Measurements from ENCODE around the gene A2M. TPM values are rescaled to one million over a fixed set of nuclear protein-coding genes. Genes with fewer than 3 reads are reported as not detected.
A peak's percentile ranks its signal among the peaks of the same experiment; 100 is the strongest.

A2M gene
- total and polyA plus RNA-seq, 4 donors: 268 to 2,389 (median 1,708) TPM

DNA sequence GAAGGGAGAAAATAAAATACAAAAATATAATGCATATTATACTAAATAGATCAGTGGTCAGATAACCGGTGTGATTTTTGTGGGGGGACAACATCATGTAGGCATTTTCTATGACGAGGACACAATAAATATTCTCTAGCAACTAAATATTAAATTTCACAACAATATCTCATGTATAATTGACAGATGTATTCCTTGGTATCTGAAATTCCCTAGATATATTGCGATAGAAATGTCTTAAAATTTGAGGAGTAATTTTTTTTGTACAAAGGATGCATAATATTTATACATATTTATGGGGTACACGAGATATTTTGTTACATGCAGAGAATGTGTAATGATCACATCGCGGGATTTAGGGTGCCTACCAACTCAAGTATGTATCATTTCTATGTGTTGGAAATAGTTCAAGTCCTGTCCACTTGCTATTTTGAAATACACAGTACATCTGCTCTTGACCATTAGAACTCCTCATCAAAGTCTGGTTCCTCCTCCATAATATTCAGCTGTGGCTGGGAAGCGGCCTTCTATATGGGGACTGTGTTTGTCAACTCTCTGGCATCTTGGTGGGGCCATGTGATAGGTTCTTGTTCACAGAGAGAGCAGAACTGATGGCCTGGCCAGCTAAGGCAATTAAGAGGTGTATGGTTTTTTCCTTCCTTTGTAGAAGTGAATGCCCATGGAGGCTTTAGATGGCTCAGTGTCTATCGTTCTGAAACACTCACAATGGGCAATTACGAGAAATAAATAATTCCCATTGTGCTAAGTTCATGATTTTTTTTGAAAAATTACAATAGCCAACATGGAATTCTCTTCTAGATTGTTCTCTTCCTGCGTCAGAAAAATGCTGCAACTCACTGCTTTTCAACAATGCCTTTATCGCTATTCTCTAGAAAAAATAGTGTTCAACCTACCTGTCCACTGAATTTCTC, 8.8 kb downstream of the A2M start:
- H3K9me3 ChIP-seq (ENCODE audit: control insufficient read depth, low read length): no peaks in the 10 kb centered on the region
- DNase-seq: no peak
- no peaks in the 10 kb centered on the region for H3K4me1 ChIP-seq (ENCODE audit: control insufficient read depth in 1 of 2, insufficient read depth in 2 of 2, low read length in 2 of 2)
- no peak for ATAC-seq (ENCODE audit: low FRiP score)
- intact Hi-C loops (cut with DNase I): no loop called here
- H3K36me3 ChIP-seq (ENCODE audit: control insufficient read depth in 1 of 2, insufficient read depth in 2 of 2, low read length in 1 of 2): peaks cover 19 to 23% of the 10 kb centered on the region in 2 donors
- 88 to 89% methylated on average over 11 of the region's 11 CpGs for WGBS, 2 donors
- no peak overlapping the region for H3K4me3 ChIP-seq (ENCODE audit: low read length in 2 of 2)
- H3K27me3 ChIP-seq (ENCODE audit: control insufficient read depth in 1 of 2, insufficient read depth in 2 of 2, low read length in 1 of 2): no peaks in the 10 kb centered on the region
- H3K27ac ChIP-seq (ENCODE audit: low read depth in 1 of 2, low read length in 2 of 2): no peak overlapping the region

DNA sequence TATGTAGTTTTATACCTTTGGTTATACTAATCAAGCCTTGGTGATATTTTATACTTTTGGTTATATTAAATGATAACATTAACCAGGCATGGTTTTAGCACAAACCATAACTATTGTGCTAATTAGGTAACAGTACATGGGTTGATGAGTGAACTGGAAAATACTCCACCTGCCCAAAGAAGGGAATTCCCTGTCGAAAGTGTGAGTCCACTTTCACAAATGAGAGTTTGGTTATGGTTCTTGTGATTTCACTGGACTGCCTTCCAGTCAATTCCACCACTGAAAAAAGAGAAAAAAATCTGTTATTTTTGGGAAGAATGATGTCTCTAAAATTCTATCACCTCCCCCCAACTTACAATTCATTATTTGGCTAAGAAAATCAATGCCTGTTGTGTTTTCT, 9.7 kb downstream of the A2M start:
- peaks cover 22 to 26% of the 10 kb centered on the region in 2 donors for H3K36me3 ChIP-seq (ENCODE audit: control insufficient read depth in 1 of 2, insufficient read depth in 2 of 2, low read length in 1 of 2)
- 84 to 85% methylated on average over 1 of the region's 1 CpG for WGBS, 2 donors
- H3K27me3 ChIP-seq (ENCODE audit: control insufficient read depth in 1 of 2, insufficient read depth in 2 of 2, low read length in 1 of 2): no peaks in the 10 kb centered on the region
- intact Hi-C loops (cut with DNase I): no loop called here
- no peak overlapping the region for H3K27ac ChIP-seq (ENCODE audit: low read depth in 1 of 2, low read length in 2 of 2)
- no peaks in the 10 kb centered on the region for H3K4me1 ChIP-seq (ENCODE audit: control insufficient read depth in 1 of 2, insufficient read depth in 2 of 2, low read length in 2 of 2)
- H3K4me3 ChIP-seq (ENCODE audit: low read length in 2 of 2): no peak overlapping the region
- DNase-seq (no peak), ATAC-seq (ENCODE audit: low FRiP score) (no peak)
- H3K9me3 ChIP-seq (ENCODE audit: control insufficient read depth, low read length): no peaks in the 10 kb centered on the region

DNA sequence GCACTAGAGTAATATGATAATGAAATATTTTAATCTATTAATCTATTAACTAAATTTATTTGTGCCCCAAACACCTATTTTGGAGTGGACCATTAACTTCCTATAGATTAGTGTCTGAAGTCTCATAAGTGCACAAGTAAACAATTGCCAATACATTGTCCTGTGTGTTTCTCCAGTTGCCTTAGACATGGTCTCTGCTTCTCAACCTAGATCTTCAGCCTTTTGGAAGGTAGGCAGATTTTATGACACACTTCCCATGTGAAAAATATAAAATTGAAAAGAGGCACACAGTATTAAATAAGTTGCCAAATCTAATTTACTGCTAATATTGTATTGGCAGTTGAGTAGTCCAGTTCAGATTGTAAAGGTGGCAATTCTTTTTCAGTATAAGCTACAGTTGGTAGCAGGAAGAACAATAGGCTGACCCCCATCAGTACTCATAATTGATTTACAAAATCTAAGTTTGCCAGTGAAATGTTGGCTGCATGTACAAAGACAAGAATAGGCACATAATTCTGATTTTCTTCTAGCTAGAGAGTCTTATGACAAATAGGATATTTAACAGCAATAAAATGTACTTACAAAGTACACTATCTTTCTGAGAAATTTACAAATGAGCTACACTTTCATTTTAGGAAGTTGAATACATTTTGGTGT, 10.8 kb downstream of the A2M start:
- no peak for ATAC-seq (ENCODE audit: low FRiP score)
- intact Hi-C loops (cut with DNase I): no loop called here
- Histone ChIP-seq H3K4me3 (ENCODE audit: low read length in 2 of 2) (no peak overlapping the region), H3K36me3 (ENCODE audit: control insufficient read depth in 1 of 2, insufficient read depth in 2 of 2, low read length in 1 of 2) (peaks cover 24% of the 10 kb centered on the region in 2 donors), H3K9me3 (ENCODE audit: control insufficient read depth, low read length) (no peaks in the 10 kb centered on the region), H3K4me1 (ENCODE audit: control insufficient read depth in 1 of 2, insufficient read depth in 2 of 2, low read length in 2 of 2) (no peaks in the 10 kb centered on the region), H3K27ac (ENCODE audit: low read depth in 1 of 2, low read length in 2 of 2) (no peak overlapping the region), H3K27me3 (ENCODE audit: control insufficient read depth in 1 of 2, insufficient read depth in 2 of 2, low read length in 1 of 2) (no peaks in the 10 kb centered on the region)
- DNase-seq: no peak

DNA sequence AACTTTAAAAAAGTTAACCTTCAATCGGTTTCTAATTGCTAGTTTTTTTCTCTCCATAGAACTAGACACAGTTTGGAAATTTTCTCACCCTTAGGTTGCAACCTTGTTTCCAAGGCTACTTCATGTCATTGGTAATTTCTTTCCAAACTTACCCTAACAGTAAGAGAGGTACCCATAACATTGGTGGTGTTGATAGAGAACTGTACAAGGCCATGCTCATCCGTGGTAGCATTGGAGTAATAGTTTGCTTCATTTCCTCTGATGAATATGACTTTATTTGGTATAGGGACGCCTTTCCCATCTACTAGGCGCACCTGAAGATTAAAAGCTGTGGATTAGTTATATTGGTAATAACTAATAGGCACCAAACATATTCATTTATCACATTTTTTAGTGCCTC, 11.6 kb downstream of the A2M start:
- Histone ChIP-seq H3K9me3 (ENCODE audit: control insufficient read depth, low read length) (no peaks in the 10 kb centered on the region), H3K4me3 (ENCODE audit: low read length in 2 of 2) (no peak overlapping the region), H3K27me3 (ENCODE audit: control insufficient read depth in 1 of 2, insufficient read depth in 2 of 2, low read length in 1 of 2) (no peaks in the 10 kb centered on the region), H3K36me3 (ENCODE audit: control insufficient read depth in 1 of 2, insufficient read depth in 2 of 2, low read length in 1 of 2) (peaks cover 21 to 22% of the 10 kb centered on the region in 2 donors), H3K4me1 (ENCODE audit: control insufficient read depth in 1 of 2, insufficient read depth in 2 of 2, low read length in 2 of 2) (no peaks in the 10 kb centered on the region), H3K27ac (ENCODE audit: low read depth in 1 of 2, low read length in 2 of 2) (peak overlapping the region in 1 of 2 donors; percentile 22)
- intact Hi-C loops (cut with DNase I): no loop called here
- DNase-seq (no peak), ATAC-seq (ENCODE audit: low FRiP score) (no peak)
- WGBS, 2 donors: 81 to 90% methylated on average over 4 of the region's 4 CpGs

DNA sequence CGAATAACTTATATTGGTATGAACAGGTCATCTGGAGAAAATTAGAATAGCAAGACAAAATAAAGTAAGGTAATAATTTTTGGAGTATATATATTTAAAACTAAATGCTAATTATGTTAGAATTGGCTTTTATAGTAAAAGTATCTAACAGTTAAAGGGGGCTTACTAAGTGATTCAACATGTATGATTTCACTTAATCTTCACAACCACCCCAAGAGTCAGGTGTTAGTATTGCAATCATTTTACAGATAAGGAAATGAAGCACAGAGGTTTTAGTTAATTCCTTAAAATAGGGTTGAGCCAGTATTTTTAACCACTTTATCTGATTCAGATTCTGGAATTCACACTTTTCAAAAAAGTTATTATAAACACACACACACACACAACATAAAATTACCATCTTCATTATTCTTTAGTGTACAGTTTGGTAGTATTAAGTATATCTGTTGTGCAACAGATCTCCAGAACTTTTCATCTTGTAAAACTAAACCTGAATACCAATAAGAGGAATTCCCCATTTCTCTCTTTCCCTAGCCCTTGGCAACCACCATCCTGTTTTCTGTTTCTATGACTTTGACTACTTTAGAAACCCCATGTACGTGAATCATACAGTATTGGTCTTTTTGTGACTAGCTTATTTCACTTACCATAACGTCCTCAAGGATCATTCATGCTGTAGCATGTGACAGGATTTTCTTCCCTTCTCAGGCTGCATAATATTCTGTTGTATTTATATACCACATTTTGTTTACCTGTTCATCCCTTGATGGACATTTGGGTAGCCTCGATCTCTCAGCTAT, 12.5 kb downstream of the A2M start:
- Histone ChIP-seq H3K4me3 (ENCODE audit: low read length in 2 of 2) (no peak overlapping the region), H3K9me3 (ENCODE audit: control insufficient read depth, low read length) (no peaks in the 10 kb centered on the region), H3K36me3 (ENCODE audit: control insufficient read depth in 1 of 2, insufficient read depth in 2 of 2, low read length in 1 of 2) (peaks cover 17 to 21% of the 10 kb centered on the region in 2 donors), H3K27me3 (ENCODE audit: control insufficient read depth in 1 of 2, insufficient read depth in 2 of 2, low read length in 1 of 2) (no peaks in the 10 kb centered on the region), H3K4me1 (ENCODE audit: control insufficient read depth in 1 of 2, insufficient read depth in 2 of 2, low read length in 2 of 2) (no peaks in the 10 kb centered on the region), H3K27ac (ENCODE audit: low read depth in 1 of 2, low read length in 2 of 2) (no peak overlapping the region)
- no peak for DNase-seq
- WGBS, 2 donors: 80 to 84% methylated on average over 4 of the region's 4 CpGs
- no peak for ATAC-seq (ENCODE audit: low FRiP score)
- intact Hi-C loops (cut with DNase I): no loop called here

DNA sequence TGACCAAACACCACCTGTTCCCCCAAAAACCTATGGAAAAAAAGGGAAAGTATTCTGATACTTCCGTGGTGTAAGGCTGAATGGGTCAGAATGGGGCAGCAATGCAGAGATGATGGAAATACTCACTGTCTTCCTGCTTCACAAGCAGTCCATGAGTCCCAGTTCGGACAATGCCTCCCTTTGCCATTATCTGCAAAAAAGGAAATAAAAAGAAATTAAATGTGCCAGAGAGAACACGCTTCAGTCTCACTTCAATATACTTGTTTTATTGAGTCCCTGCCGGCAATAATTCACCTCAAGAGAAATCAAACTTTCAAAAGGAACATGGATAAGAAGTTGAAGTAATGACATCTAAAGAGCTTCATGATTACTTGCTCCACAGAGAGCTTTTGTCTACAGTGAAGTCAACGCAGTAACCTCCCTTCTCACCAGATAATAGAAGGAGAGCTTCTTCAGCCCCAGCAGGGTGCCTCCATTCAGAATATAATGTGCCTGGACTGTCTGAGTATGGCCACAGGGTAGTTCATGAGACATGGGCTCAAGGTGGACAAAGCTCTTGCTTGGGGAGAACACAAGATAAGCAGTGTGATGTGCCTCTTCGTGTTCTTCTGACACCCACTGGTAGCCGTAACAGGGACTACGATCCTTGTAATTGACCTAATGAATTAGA, 14.6 kb downstream of the A2M start:
- intact Hi-C loops (cut with DNase I): no loop called here
- H3K36me3 ChIP-seq (ENCODE audit: control insufficient read depth in 1 of 2, insufficient read depth in 2 of 2, low read length in 1 of 2): peaks cover 11 to 17% of the 10 kb centered on the region in 2 donors
- 78 to 79% methylated on average over 8 of the region's 8 CpGs for WGBS, 2 donors

DNA sequence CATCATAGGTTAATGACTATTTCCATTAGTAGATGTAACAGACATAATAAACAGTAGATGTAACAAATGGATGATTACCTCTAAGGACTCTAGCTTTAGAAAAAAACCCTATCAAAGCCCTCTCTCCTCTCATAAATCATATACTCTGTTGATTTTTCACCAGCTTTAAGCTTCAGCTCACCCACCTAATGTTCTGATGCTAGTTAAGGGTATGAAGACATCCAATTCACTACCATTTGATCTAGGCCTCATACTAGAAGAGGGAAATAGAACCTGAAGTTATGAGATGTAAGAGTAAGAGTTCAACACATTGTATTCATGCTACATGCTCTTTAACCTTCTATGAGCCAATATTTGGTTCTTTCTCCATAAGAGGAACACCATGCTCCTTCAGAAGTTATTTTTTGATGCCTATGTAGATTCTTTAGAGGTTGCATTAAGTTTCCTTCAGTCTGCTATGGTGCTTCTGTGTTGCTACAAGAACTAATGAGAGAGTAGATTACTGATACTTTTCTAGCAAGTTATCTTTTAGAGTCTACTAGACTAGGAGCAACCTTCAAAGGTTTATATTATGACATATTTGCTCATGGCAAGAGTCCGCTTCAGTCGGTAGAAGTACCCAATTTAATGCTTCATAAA, 16.0 kb downstream of the A2M start:
- intact Hi-C loops (cut with DNase I): no loop called here
- no peak overlapping the region for H3K4me3 ChIP-seq (ENCODE audit: low read length in 2 of 2)
- H3K27me3 ChIP-seq (ENCODE audit: control insufficient read depth in 1 of 2, insufficient read depth in 2 of 2, low read length in 1 of 2): no peaks in the 10 kb centered on the region
- H3K4me1 ChIP-seq (ENCODE audit: control insufficient read depth in 1 of 2, insufficient read depth in 2 of 2, low read length in 2 of 2): no peaks in the 10 kb centered on the region
- no peak overlapping the region for H3K27ac ChIP-seq (ENCODE audit: low read depth in 1 of 2, low read length in 2 of 2)
- H3K9me3 ChIP-seq (ENCODE audit: control insufficient read depth, low read length): no peaks in the 10 kb centered on the region
- WGBS, 2 donors: 80 to 83% methylated on average over 2 of the region's 2 CpGs
- DNase-seq (no peak), ATAC-seq (ENCODE audit: low FRiP score) (no peak)
- peaks cover 11 to 15% of the 10 kb centered on the region in 2 donors for H3K36me3 ChIP-seq (ENCODE audit: control insufficient read depth in 1 of 2, insufficient read depth in 2 of 2, low read length in 1 of 2)

More for the DNA sequence above, 14.6 kb downstream of the A2M start:
- Histone ChIP-seq H3K9me3 (ENCODE audit: control insufficient read depth, low read length) (no peaks in the 10 kb centered on the region), H3K27ac (ENCODE audit: low read depth in 1 of 2, low read length in 2 of 2) (no peak overlapping the region), H3K27me3 (ENCODE audit: control insufficient read depth in 1 of 2, insufficient read depth in 2 of 2, low read length in 1 of 2) (no peaks in the 10 kb centered on the region), H3K4me3 (ENCODE audit: low read length in 2 of 2) (no peak overlapping the region), H3K4me1 (ENCODE audit: control insufficient read depth in 1 of 2, insufficient read depth in 2 of 2, low read length in 2 of 2) (no peaks in the 10 kb centered on the region)
- DNase-seq (no peak), ATAC-seq (ENCODE audit: low FRiP score) (peak; percentile 50)

Data from aorta (tissue), 5 donors.